ENCODE measurements around the gene BCL7C.

DNA sequence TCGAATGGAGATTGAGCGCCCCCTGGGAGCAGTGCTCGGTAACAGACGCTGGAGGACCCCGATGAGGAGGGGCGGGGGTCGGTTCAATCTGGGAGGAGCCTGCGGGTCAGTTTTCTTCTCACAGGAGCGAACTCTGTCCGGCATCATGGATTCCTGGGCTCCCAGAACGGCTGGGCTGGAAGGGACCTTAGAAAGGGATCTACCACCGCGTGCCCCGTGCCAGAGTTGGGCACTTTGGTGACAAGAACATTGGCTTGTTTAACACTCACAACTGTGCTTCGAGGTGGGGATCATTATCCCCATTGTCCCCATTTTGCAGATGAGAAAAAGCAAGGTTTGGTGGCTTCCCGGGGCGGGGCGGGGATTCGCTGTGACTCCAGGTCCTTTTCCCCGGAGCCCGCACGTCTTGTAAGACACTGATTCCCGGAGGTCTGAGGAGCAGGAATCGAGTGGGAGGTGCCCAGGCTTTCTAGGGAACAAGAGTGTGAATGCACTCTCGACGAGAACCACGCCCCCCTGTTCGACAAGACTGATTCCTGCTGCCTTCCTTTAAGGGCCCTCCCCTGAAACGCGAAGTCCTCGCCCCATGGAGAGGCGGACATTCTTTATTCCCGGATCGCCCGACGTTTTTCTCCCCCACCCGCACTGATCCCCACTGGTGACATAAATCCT is 28.0 kb upstream of the BCL7C start:
- TF ChIP-seq, protein P1, sequence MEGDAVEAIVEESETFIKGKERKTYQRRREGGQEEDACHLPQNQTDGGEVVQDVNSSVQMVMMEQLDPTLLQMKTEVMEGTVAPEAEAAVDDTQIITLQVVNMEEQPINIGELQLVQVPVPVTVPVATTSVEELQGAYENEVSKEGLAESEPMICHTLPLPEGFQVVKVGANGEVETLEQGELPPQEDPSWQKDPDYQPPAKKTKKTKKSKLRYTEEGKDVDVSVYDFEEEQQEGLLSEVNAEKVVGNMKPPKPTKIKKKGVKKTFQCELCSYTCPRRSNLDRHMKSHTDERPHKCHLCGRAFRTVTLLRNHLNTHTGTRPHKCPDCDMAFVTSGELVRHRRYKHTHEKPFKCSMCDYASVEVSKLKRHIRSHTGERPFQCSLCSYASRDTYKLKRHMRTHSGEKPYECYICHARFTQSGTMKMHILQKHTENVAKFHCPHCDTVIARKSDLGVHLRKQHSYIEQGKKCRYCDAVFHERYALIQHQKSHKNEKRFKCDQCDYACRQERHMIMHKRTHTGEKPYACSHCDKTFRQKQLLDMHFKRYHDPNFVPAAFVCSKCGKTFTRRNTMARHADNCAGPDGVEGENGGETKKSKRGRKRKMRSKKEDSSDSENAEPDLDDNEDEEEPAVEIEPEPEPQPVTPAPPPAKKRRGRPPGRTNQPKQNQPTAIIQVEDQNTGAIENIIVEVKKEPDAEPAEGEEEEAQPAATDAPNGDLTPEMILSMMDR (IDR thresholded peaks at IDR 0.05): peak; percentile 91; the same call in 1 of the 2 replicates
- TF ChIP-seq, protein P2, sequence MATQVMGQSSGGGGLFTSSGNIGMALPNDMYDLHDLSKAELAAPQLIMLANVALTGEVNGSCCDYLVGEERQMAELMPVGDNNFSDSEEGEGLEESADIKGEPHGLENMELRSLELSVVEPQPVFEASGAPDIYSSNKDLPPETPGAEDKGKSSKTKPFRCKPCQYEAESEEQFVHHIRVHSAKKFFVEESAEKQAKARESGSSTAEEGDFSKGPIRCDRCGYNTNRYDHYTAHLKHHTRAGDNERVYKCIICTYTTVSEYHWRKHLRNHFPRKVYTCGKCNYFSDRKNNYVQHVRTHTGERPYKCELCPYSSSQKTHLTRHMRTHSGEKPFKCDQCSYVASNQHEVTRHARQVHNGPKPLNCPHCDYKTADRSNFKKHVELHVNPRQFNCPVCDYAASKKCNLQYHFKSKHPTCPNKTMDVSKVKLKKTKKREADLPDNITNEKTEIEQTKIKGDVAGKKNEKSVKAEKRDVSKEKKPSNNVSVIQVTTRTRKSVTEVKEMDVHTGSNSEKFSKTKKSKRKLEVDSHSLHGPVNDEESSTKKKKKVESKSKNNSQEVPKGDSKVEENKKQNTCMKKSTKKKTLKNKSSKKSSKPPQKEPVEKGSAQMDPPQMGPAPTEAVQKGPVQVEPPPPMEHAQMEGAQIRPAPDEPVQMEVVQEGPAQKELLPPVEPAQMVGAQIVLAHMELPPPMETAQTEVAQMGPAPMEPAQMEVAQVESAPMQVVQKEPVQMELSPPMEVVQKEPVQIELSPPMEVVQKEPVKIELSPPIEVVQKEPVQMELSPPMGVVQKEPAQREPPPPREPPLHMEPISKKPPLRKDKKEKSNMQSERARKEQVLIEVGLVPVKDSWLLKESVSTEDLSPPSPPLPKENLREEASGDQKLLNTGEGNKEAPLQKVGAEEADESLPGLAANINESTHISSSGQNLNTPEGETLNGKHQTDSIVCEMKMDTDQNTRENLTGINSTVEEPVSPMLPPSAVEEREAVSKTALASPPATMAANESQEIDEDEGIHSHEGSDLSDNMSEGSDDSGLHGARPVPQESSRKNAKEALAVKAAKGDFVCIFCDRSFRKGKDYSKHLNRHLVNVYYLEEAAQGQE (IDR thresholded peaks at IDR 0.05; ENCODE audit: insufficient read depth in 1 of 2, low read depth in 2 of 2, low read length in 1 of 2): no peak
